GM12865 (cell line): ENCODE measurements around the gene FAM110D.

Experiments used
- DNase-seq: peaks from one replicate; pipeline ENCODE4 v3.0.0; 2010; ENCODE audit warnings: low read depth
- H3K4me3 ChIP-seq: 2 replicates; pipeline ENCODE4 v1.5.1; 2011; ENCODE audit warnings: mild to moderate bottlenecking, low read depth, low read length, control low read depth
- CTCF ChIP-seq: IDR thresholded peaks from 2 replicates; pipeline ENCODE4 v1.5.1; 2011; ENCODE audit warnings: low read length, control low read depth, low read depth, inconsistent platforms; ENCODE audit not compliant: insufficient read depth; ENCODE audit errors: missing control alignments

FAM110D gene

GRCh38 chr1:26114165-26114927 lies 44.5 kb upstream of the FAM110D start:
- no peak overlapping the region for H3K4me3 ChIP-seq
- TF ChIP-seq CTCF, result no peak
- DNase-seq, result no peak

- H3K4me3 ChIP-seq, result no peak overlapping the region
- TF ChIP-seq CTCF, result no peak
- DNase-seq, result peak; percentile 34
These were observed 38.8 kb upstream of the FAM110D start for GRCh38 chr1:26119892-26120608.

GRCh38 chr1:26121854-26122773 lies 36.8 kb upstream of the FAM110D start:
- no peak for DNase-seq
- no peak overlapping the region for H3K4me3 ChIP-seq
- TF ChIP-seq CTCF, result no peak

- no peak for DNase-seq
- H3K4me3 ChIP-seq, result no peak overlapping the region
- no peak for TF ChIP-seq CTCF
These were observed 35.6 kb upstream of the FAM110D start for GRCh38 chr1:26122988-26123973.

- TF ChIP-seq CTCF, result no peak
- no peak overlapping the region for H3K4me3 ChIP-seq
- DNase-seq, result no peak
These were observed 34.2 kb upstream of the FAM110D start for GRCh38 chr1:26124418-26125331.
